H9 (cell line): ENCODE data around the gene ZNF530. TPM values are rescaled to one million over a fixed set of nuclear protein-coding genes. Genes with fewer than 3 reads are reported as not detected.

ENCODE experiments used
- DNase-seq: peaks from one replicate; pipeline ENCODE4 v3.0.0-alpha.2; 2017
- H2AFZ ChIP-seq: one replicate; pipeline ENCODE4 v1.6.1; 2013; ENCODE audit warnings: mild to moderate bottlenecking, low read length, control low read depth, moderate library complexity
- H2AK5ac ChIP-seq: 2 replicates; pipeline ENCODE4 v1.6.1; 2013; ENCODE audit warnings: low read length, control low read depth, mixed read lengths; ENCODE audit not compliant: insufficient read length
- H2BK120ac ChIP-seq: one replicate; pipeline ENCODE4 v1.6.1; 2013; ENCODE audit warnings: low read depth, mild to moderate bottlenecking, low read length, control low read depth, inconsistent platforms; ENCODE audit not compliant: poor library complexity, severe bottlenecking
- H2BK12ac ChIP-seq: 2 replicates; pipeline ENCODE4 v1.6.1; 2013; ENCODE audit warnings: low read length, control low read depth, mixed read lengths, low read depth; ENCODE audit not compliant: insufficient read length
- H2BK15ac ChIP-seq: 2 replicates; pipeline ENCODE4 v1.6.1; 2013; ENCODE audit warnings: low read depth, low read length, control low read depth
- H2BK20ac ChIP-seq: one replicate; pipeline ENCODE4 v1.6.1; 2013; ENCODE audit warnings: low read depth, mild to moderate bottlenecking, low read length, control low read depth, inconsistent platforms; ENCODE audit not compliant: poor library complexity, severe bottlenecking
- H2BK5ac ChIP-seq: 2 replicates; pipeline ENCODE4 v1.6.1; 2013; ENCODE audit warnings: low read length, control low read depth, mixed read lengths; ENCODE audit not compliant: insufficient read length
- H3K14ac ChIP-seq: 2 replicates; pipeline ENCODE4 v1.6.1; 2013; ENCODE audit warnings: low read length, control low read depth; ENCODE audit not compliant: insufficient read depth
- H3K18ac ChIP-seq: 2 replicates; pipeline ENCODE4 v1.6.1; 2013; ENCODE audit warnings: low read depth, mild to moderate bottlenecking, mixed read lengths, low read length, control low read depth; ENCODE audit not compliant: insufficient read length
- H3K23ac ChIP-seq: 2 replicates; pipeline ENCODE4 v1.6.1; 2013; ENCODE audit warnings: low read length, control low read depth, mixed read lengths, low read depth; ENCODE audit not compliant: insufficient read length
- H3K23me2 ChIP-seq: 2 replicates; pipeline ENCODE4 v1.6.1; 2013; ENCODE audit warnings: low read depth, mild to moderate bottlenecking, mixed read lengths, low read length, control low read depth; ENCODE audit not compliant: insufficient read length, poor library complexity, severe bottlenecking
- H3K27ac ChIP-seq: 2 replicates; pipeline ENCODE4 v1.5.1; 2013; ENCODE audit warnings: low read length, control low read depth, mixed read lengths, low read depth; ENCODE audit not compliant: insufficient read length
- H3K27me3 ChIP-seq: 2 replicates; pipeline ENCODE4 v1.6.1; 2013; ENCODE audit warnings: low read length, control low read depth, inconsistent platforms; ENCODE audit not compliant: insufficient read depth
- H3K4ac ChIP-seq: 2 replicates; pipeline ENCODE4 v1.6.1; 2013; ENCODE audit warnings: low read depth, mild to moderate bottlenecking, control low read depth, inconsistent platforms, low read length, moderate library complexity
- H3K4me1 ChIP-seq: 2 replicates; pipeline ENCODE4 v1.6.1; 2013; ENCODE audit warnings: low read length, control low read depth, inconsistent platforms; ENCODE audit not compliant: insufficient read depth
- H3K4me2 ChIP-seq: 2 replicates; pipeline ENCODE4 v1.6.1; 2013; ENCODE audit warnings: low read length, control low read depth, mixed read lengths; ENCODE audit not compliant: insufficient read length, insufficient read depth
- H3K56ac ChIP-seq: 2 replicates; pipeline ENCODE4 v1.6.1; 2013; ENCODE audit warnings: low read depth, mild to moderate bottlenecking, mixed read lengths, low read length, control low read depth; ENCODE audit not compliant: insufficient read length
- H3K79me1 ChIP-seq: 2 replicates; pipeline ENCODE4 v1.6.1; 2013; ENCODE audit warnings: low read depth, mild to moderate bottlenecking, moderate library complexity, low read length, control low read depth, inconsistent platforms; ENCODE audit not compliant: insufficient read depth, poor library complexity, severe bottlenecking
- H3K79me2 ChIP-seq: 2 replicates; pipeline ENCODE4 v1.6.1; 2013; ENCODE audit warnings: low read length, control low read depth, inconsistent platforms; ENCODE audit not compliant: insufficient read depth
- H3K9ac ChIP-seq: 2 replicates; pipeline ENCODE4 v1.6.1; 2013; ENCODE audit warnings: low read length, control low read depth, mixed read lengths; ENCODE audit not compliant: insufficient read length; ENCODE audit errors: extremely low read depth
- H3K9me3 ChIP-seq: one replicate; pipeline ENCODE4 v1.6.1; 2013; ENCODE audit warnings: low read depth, low read length, inconsistent platforms; ENCODE audit not compliant: control insufficient read depth
- H3T11ph ChIP-seq: one replicate; pipeline ENCODE4 v1.6.1; 2013; ENCODE audit warnings: mild to moderate bottlenecking, low read length, control low read depth, inconsistent platforms
- H4K20me1 ChIP-seq: one replicate; pipeline ENCODE4 v1.6.1; 2013; ENCODE audit not compliant: control insufficient read depth, insufficient read length, insufficient read depth
- H4K5ac ChIP-seq: 2 replicates; pipeline ENCODE4 v1.6.1; 2013; ENCODE audit warnings: low read depth, mild to moderate bottlenecking, mixed read lengths, low read length, control low read depth; ENCODE audit not compliant: insufficient read length
- H4K8ac ChIP-seq: replicated peaks from 2 replicates; pipeline ENCODE4 v1.6.1; 2013; ENCODE audit warnings: low read length, control low read depth, mixed read lengths, low read depth; ENCODE audit not compliant: insufficient read length
- H4K91ac ChIP-seq: 2 replicates; pipeline ENCODE4 v1.6.1; 2013; ENCODE audit warnings: low read depth, mild to moderate bottlenecking, moderate library complexity, mixed read lengths, low read length, control low read depth; ENCODE audit not compliant: insufficient read length
- H3K27ac Mint-ChIP-seq, 3 experiments: 2 replicates in 2 of 3; 3 replicates in 1 of 3; pipeline ENCODE4 v1.8.0; 2020 to 2021; ENCODE audit warnings: mixed read lengths in 3 of 3, mild to moderate bottlenecking in 1 of 3, moderate library complexity in 1 of 3
- H3K27me3 Mint-ChIP-seq: 2 replicates; pipeline ENCODE4 v1.8.0; 2021; ENCODE audit warnings: low read depth, mild to moderate bottlenecking, moderate library complexity, mixed read lengths
- H3K36me3 Mint-ChIP-seq, 3 experiments: 2 replicates in 2 of 3; 3 replicates in 1 of 3; pipeline ENCODE4 v1.8.0; 2020 to 2021; ENCODE audit warnings: low read depth in 3 of 3, mixed read lengths in 3 of 3; ENCODE audit not compliant: insufficient read depth in 1 of 3
- H3K4me1 Mint-ChIP-seq, 2 experiments: 2 replicates each; pipeline ENCODE4 v1.8.0; 2020; ENCODE audit warnings: mixed read lengths in 2 of 2
- H3K4me3 Mint-ChIP-seq, 2 experiments: 2 replicates in 1 of 2; 3 replicates in 1 of 2; pipeline ENCODE4 v1.8.0; 2020 to 2021; ENCODE audit warnings: mild to moderate bottlenecking in 2 of 2, mixed read lengths in 2 of 2, moderate library complexity in 1 of 2
- H3K9me3 Mint-ChIP-seq, 2 experiments: 2 replicates in 1 of 2; 3 replicates in 1 of 2; pipeline ENCODE4 v1.8.0; 2020; ENCODE audit warnings: mild to moderate bottlenecking in 2 of 2, mixed read lengths in 2 of 2, moderate library complexity in 1 of 2
- total RNA-seq: library from RNA; stranded (reverse); gene quantifications from 2 replicates; pipeline ENCODE4 v1.2.1, GENCODE V29; 2021
- TF ChIP-seq, protein P1 (sequence below): fragments of 200-600 bp; sonication (generic); conservative IDR thresholded peaks from 3 replicates; pipeline ENCODE4 v1.8.0; 2021; ENCODE audit warnings: antibody characterized with exemption, mild to moderate bottlenecking

ZNF530 gene
- total RNA-seq, 1 experiment from 2014 or later: 9.3 TPM

DNA sequence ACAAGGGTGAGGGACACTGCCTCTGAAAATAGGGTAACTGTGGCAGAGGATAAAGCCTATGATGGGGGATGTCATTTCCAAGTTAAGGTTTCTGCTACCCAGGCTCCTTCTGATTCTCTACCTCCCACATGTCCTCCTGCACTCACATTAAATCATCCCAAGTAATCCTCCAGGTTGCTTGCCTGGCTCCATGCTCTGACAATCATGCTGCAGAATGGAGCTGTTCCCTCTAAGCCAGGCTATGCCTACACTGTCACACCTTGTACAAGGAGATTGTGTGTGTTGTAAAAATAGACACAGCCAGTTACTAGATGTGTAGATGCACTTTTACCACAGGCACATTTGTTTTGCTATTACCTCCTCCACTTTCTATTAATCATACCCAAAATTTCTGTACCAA is 29.0 kb upstream of the ZNF530 start:
- H3K36me3 Mint-ChIP-seq: peaks cover 60 to 74% (median 61%) of the 10 kb centered on the region in 3 experiments

More for the DNA sequence above, 29.0 kb upstream of the ZNF530 start:
- Histone ChIP-seq H3K27me3 (no peaks in the 10 kb centered on the region), H3K56ac (no peak overlapping the region), H3K9me3 (peaks cover 91% of the 10 kb centered on the region), H2AFZ (no peak overlapping the region), H3K79me2 (no peaks in the 10 kb centered on the region), H3K23ac (no peak overlapping the region), H3K9ac (no peak overlapping the region), H2BK12ac (no peak overlapping the region), H3K4me2 (no peak overlapping the region), H3K18ac (no peak overlapping the region), H4K8ac (no peak overlapping the region), H2BK20ac (no peak overlapping the region), H2BK120ac (no peak overlapping the region), H4K5ac (no peak overlapping the region), H3K23me2 (no peaks in the 10 kb centered on the region), H3K27ac (no peak overlapping the region), H4K20me1 (no peaks in the 10 kb centered on the region), H4K91ac (no peak overlapping the region), H3K14ac (no peak overlapping the region), H3K4me1 (no peaks in the 10 kb centered on the region), H3K79me1 (no peaks in the 10 kb centered on the region), H2AK5ac (no peak overlapping the region), H2BK5ac (no peak overlapping the region), H3T11ph (no peak overlapping the region), H2BK15ac (no peak overlapping the region), H3K4ac (no peak overlapping the region)
- TF ChIP-seq, protein P1, sequence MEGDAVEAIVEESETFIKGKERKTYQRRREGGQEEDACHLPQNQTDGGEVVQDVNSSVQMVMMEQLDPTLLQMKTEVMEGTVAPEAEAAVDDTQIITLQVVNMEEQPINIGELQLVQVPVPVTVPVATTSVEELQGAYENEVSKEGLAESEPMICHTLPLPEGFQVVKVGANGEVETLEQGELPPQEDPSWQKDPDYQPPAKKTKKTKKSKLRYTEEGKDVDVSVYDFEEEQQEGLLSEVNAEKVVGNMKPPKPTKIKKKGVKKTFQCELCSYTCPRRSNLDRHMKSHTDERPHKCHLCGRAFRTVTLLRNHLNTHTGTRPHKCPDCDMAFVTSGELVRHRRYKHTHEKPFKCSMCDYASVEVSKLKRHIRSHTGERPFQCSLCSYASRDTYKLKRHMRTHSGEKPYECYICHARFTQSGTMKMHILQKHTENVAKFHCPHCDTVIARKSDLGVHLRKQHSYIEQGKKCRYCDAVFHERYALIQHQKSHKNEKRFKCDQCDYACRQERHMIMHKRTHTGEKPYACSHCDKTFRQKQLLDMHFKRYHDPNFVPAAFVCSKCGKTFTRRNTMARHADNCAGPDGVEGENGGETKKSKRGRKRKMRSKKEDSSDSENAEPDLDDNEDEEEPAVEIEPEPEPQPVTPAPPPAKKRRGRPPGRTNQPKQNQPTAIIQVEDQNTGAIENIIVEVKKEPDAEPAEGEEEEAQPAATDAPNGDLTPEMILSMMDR: no peak
- no peak overlapping the region for H3K4me3 Mint-ChIP-seq
- peaks cover 25% of the 10 kb centered on the region for H3K27me3 Mint-ChIP-seq
- peaks cover 97 to 98% of the 10 kb centered on the region in 2 experiments for H3K9me3 Mint-ChIP-seq
- no peak overlapping the region; a peak in 1 of 7 replicates for H3K27ac Mint-ChIP-seq
- no peak for DNase-seq
- H3K4me1 Mint-ChIP-seq: no peaks in the 10 kb centered on the region
